ENCODE results near the gene KCNJ10.

KCNJ10 gene

DNA sequence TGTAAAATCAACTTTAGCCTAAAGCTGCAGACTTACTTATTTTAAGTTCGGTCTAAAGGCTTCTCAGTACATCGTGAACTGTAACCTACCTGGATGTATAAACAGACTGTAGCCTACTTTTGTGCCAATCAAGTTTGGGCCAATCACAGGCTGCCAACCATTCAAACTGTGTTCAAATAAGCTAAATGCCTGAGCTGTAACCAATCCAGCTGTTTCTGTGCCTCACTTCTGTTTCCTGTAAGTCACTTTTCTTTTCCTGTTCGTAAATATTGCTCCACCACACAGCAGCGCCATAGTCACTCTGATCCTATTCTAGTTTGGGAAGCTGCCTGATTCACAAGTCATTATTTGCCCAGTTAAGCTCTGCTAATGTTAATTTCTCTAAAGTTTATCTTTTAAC lies 78.4 kb downstream of the KCNJ10 start:
- TF ChIP-seq ZFP3 (CRISPR knock-in tag; IDR thresholded peaks at IDR 0.05) (no peak), CSDC2 (CRISPR knock-in tag; IDR thresholded peaks at IDR 0.05) (no peak), SNAI2 (CRISPR knock-in tag; IDR thresholded peaks at IDR 0.05) (no peak), ZFP30 (CRISPR knock-in tag; IDR thresholded peaks at IDR 0.05) (no peak), GLIS3 (CRISPR knock-in tag; IDR thresholded peaks at IDR 0.05) (no peak), TCF4 (CRISPR knock-in tag; IDR thresholded peaks at IDR 0.05; ENCODE audit: borderline replicate concordance) (no peak), TOX (CRISPR knock-in tag; IDR thresholded peaks at IDR 0.05; ENCODE audit: borderline replicate concordance) (no peak), ARNTL (CRISPR knock-in tag; IDR thresholded peaks at IDR 0.05; ENCODE audit: borderline replicate concordance, low read depth) (no peak), ESRRG (CRISPR knock-in tag; IDR thresholded peaks at IDR 0.05) (no peak), ZNF70 (CRISPR knock-in tag; IDR thresholded peaks at IDR 0.05) (no peak)
- TF ChIP-seq, protein P1, sequence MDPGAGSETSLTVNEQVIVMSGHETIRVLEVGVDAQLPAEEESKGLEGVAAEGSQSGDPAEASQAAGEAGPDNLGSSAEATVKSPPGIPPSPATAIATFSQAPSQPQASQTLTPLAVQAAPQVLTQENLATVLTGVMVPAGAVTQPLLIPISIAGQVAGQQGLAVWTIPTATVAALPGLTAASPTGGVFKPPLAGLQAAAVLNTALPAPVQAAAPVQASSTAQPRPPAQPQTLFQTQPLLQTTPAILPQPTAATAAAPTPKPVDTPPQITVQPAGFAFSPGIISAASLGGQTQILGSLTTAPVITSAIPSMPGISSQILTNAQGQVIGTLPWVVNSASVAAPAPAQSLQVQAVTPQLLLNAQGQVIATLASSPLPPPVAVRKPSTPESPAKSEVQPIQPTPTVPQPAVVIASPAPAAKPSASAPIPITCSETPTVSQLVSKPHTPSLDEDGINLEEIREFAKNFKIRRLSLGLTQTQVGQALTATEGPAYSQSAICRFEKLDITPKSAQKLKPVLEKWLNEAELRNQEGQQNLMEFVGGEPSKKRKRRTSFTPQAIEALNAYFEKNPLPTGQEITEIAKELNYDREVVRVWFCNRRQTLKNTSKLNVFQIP (CRISPR knock-in tag; IDR thresholded peaks at IDR 0.05; ENCODE audit: borderline replicate concordance, low read depth), result no peak
- TF ChIP-seq, protein P2, sequence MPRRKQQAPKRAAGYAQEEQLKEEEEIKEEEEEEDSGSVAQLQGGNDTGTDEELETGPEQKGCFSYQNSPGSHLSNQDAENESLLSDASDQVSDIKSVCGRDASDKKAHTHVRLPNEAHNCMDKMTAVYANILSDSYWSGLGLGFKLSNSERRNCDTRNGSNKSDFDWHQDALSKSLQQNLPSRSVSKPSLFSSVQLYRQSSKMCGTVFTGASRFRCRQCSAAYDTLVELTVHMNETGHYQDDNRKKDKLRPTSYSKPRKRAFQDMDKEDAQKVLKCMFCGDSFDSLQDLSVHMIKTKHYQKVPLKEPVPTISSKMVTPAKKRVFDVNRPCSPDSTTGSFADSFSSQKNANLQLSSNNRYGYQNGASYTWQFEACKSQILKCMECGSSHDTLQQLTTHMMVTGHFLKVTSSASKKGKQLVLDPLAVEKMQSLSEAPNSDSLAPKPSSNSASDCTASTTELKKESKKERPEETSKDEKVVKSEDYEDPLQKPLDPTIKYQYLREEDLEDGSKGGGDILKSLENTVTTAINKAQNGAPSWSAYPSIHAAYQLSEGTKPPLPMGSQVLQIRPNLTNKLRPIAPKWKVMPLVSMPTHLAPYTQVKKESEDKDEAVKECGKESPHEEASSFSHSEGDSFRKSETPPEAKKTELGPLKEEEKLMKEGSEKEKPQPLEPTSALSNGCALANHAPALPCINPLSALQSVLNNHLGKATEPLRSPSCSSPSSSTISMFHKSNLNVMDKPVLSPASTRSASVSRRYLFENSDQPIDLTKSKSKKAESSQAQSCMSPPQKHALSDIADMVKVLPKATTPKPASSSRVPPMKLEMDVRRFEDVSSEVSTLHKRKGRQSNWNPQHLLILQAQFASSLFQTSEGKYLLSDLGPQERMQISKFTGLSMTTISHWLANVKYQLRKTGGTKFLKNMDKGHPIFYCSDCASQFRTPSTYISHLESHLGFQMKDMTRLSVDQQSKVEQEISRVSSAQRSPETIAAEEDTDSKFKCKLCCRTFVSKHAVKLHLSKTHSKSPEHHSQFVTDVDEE (CRISPR knock-in tag; IDR thresholded peaks at IDR 0.05), result no peak
- TF ChIP-seq, protein P3, sequence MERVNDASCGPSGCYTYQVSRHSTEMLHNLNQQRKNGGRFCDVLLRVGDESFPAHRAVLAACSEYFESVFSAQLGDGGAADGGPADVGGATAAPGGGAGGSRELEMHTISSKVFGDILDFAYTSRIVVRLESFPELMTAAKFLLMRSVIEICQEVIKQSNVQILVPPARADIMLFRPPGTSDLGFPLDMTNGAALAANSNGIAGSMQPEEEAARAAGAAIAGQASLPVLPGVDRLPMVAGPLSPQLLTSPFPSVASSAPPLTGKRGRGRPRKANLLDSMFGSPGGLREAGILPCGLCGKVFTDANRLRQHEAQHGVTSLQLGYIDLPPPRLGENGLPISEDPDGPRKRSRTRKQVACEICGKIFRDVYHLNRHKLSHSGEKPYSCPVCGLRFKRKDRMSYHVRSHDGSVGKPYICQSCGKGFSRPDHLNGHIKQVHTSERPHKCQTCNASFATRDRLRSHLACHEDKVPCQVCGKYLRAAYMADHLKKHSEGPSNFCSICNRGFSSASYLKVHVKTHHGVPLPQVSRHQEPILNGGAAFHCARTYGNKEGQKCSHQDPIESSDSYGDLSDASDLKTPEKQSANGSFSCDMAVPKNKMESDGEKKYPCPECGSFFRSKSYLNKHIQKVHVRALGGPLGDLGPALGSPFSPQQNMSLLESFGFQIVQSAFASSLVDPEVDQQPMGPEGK (CRISPR knock-in tag; IDR thresholded peaks at IDR 0.05; ENCODE audit: borderline replicate concordance), result no peak
- ATAC-seq, result no peak

DNA sequence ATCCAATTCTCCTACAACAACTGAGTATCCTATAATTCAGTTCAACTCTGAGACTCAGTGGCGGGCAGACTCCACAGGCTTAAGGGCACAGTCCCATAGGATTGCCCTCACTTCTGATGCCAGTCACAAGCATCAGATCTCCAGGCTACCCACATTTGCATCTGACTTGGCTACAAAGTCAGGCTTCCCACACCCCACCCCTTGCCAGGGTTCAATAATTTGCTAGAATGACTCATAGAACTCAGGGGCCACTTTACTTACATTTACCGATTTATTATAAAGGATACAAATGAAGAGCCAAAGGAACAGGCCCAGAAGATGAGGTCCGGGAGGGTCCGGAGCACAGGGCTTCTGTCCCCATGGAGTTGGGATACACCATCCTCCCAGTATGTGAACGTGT lies 80.0 kb downstream of the KCNJ10 start:
- TF ChIP-seq ESRRG (CRISPR knock-in tag; IDR thresholded peaks at IDR 0.05) (no peak), ZFP30 (CRISPR knock-in tag; IDR thresholded peaks at IDR 0.05) (no peak), GLIS3 (CRISPR knock-in tag; IDR thresholded peaks at IDR 0.05) (no peak), ZNF565 (CRISPR knock-in tag; conservative IDR thresholded peaks at IDR 0.05; ENCODE audit: low read depth) (no peak), SNAI2 (CRISPR knock-in tag; IDR thresholded peaks at IDR 0.05) (no peak), ISL1 (CRISPR knock-in tag; IDR thresholded peaks at IDR 0.05) (no peak)
- TF ChIP-seq, protein P4, sequence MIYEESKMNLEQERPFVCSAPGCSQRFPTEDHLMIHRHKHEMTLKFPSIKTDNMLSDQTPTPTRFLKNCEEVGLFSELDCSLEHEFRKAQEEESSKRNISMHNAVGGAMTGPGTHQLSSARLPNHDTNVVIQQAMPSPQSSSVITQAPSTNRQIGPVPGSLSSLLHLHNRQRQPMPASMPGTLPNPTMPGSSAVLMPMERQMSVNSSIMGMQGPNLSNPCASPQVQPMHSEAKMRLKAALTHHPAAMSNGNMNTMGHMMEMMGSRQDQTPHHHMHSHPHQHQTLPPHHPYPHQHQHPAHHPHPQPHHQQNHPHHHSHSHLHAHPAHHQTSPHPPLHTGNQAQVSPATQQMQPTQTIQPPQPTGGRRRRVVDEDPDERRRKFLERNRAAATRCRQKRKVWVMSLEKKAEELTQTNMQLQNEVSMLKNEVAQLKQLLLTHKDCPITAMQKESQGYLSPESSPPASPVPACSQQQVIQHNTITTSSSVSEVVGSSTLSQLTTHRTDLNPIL (CRISPR knock-in tag; IDR thresholded peaks at IDR 0.05; ENCODE audit: low read depth), result no peak
- no peak for ATAC-seq

DNA sequence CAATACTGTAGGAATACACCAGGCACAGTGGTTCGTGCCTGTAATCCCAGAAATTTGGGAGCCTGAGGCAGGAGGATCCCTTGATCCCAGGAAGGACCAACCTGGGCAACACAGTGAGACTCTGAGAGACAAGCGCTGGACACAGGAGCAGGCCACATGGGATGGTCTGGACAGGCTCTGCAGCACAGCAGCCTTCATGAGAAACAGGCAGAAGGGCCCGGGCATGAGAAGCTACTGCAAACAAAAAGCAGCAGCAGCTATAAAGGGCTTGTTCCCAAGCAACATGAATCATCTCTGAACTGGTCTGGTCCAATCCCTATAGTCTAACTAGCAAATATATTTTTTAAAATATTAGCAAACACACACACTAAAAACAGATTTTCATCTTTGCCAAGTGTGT lies 80.4 kb downstream of the KCNJ10 start:
- TF ChIP-seq CSDC2 (CRISPR knock-in tag; IDR thresholded peaks at IDR 0.05) (no peak), ESRRG (CRISPR knock-in tag; IDR thresholded peaks at IDR 0.05) (no peak), TCF4 (CRISPR knock-in tag; IDR thresholded peaks at IDR 0.05; ENCODE audit: borderline replicate concordance) (no peak), ZC3H10 (CRISPR knock-in tag; IDR thresholded peaks at IDR 0.05) (no peak), ZNF70 (CRISPR knock-in tag; IDR thresholded peaks at IDR 0.05) (no peak), RARB (CRISPR knock-in tag; IDR thresholded peaks at IDR 0.05) (no peak), ZFP3 (CRISPR knock-in tag; IDR thresholded peaks at IDR 0.05) (no peak), ZNF565 (CRISPR knock-in tag; conservative IDR thresholded peaks at IDR 0.05; ENCODE audit: low read depth) (no peak), GLIS3 (CRISPR knock-in tag; IDR thresholded peaks at IDR 0.05) (no peak), PPARA (CRISPR knock-in tag; IDR thresholded peaks at IDR 0.05; ENCODE audit: borderline replicate concordance) (no peak), ZFP30 (CRISPR knock-in tag; IDR thresholded peaks at IDR 0.05) (no peak), ARNTL (CRISPR knock-in tag; IDR thresholded peaks at IDR 0.05; ENCODE audit: borderline replicate concordance, low read depth) (no peak)
- TF ChIP-seq, protein P3 (CRISPR knock-in tag; IDR thresholded peaks at IDR 0.05; ENCODE audit: borderline replicate concordance), result no peak
- TF ChIP-seq, protein P1 (CRISPR knock-in tag; IDR thresholded peaks at IDR 0.05; ENCODE audit: borderline replicate concordance, low read depth), result no peak

More for the DNA sequence above, 80.4 kb downstream of the KCNJ10 start:
- ATAC-seq, result no peak
